ENCODE data around the gene ALDH2.
"Not testable (repeated sequence)": the region's sequence is repeated elsewhere in the genome, so short reads cannot be mapped to it uniquely, and the experiment has no call there.

The ALDH2 gene

DNA sequence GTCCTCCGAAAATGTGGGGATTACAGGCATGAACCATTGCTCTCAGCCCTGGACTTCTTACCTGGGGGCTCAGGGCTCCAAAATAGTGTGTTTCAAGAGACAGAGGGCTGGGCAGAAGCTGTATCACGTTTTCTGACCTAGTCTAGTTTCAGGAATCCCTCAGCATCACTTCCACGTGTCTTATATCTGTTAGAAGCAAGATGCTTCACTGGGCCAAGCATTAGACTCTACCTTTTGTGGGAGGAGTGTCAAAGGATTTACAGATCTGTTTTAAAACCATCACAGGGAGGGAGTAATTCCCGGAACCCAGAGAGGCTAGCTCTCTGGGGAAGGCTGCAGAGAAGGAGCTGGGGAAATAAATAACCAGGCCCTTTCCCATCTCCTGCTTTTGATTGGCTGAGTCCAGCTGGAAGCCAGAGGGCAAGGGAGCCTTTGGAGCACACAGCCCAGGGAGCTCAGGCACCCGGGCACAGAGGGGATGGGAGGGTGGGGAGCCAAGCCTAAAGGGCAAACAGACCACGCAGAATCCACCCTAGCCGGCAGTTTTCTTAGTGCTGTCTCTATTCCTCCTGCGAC, 33.3 kb upstream of the ALDH2 start:
- no peaks in the 10 kb centered on the region for H3K9me3 ChIP-seq
- TF ChIP-seq, protein P1, sequence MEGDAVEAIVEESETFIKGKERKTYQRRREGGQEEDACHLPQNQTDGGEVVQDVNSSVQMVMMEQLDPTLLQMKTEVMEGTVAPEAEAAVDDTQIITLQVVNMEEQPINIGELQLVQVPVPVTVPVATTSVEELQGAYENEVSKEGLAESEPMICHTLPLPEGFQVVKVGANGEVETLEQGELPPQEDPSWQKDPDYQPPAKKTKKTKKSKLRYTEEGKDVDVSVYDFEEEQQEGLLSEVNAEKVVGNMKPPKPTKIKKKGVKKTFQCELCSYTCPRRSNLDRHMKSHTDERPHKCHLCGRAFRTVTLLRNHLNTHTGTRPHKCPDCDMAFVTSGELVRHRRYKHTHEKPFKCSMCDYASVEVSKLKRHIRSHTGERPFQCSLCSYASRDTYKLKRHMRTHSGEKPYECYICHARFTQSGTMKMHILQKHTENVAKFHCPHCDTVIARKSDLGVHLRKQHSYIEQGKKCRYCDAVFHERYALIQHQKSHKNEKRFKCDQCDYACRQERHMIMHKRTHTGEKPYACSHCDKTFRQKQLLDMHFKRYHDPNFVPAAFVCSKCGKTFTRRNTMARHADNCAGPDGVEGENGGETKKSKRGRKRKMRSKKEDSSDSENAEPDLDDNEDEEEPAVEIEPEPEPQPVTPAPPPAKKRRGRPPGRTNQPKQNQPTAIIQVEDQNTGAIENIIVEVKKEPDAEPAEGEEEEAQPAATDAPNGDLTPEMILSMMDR (IDR thresholded peaks at IDR 0.05; ENCODE audit: low read depth, low read length): no peak
- H3K36me3 ChIP-seq: peaks cover 6% of the 10 kb centered on the region; the same call in 1 of the 2 replicates
- no peaks in the 10 kb centered on the region for H3K27me3 ChIP-seq
- DNase-seq: no peak
- no peak overlapping the region for H3K4me3 ChIP-seq (ENCODE audit: low read depth, low read length)
- H3K4me1 ChIP-seq: peaks cover 7% of the 10 kb centered on the region

DNA sequence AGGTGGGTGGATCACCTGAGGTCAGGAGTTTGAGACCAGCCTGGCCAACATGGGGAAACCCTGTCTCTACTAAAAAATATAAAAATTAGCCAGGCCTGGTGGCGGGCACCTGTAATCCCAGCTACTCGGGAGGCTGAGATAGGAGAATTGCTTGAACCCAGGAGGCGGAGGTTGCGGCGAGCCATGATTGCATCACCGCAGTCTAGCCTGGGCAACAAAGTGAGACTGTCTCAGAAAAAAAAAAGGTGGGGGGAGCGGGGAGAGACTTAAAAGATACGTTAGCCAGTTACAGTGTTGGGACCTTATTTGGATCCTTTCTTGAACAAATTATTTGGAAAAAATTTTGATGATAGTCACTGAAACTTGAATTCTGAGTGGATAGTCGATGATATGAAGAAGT, 27.2 kb upstream of the ALDH2 start:
- DNase-seq; H3K4me3 ChIP-seq (ENCODE audit: low read depth, low read length); H3K36me3 ChIP-seq; H3K9me3 ChIP-seq; H3K27me3 ChIP-seq: not testable (repeated sequence)
- peaks cover 15% of the 10 kb centered on the region for H3K4me1 ChIP-seq

DNA sequence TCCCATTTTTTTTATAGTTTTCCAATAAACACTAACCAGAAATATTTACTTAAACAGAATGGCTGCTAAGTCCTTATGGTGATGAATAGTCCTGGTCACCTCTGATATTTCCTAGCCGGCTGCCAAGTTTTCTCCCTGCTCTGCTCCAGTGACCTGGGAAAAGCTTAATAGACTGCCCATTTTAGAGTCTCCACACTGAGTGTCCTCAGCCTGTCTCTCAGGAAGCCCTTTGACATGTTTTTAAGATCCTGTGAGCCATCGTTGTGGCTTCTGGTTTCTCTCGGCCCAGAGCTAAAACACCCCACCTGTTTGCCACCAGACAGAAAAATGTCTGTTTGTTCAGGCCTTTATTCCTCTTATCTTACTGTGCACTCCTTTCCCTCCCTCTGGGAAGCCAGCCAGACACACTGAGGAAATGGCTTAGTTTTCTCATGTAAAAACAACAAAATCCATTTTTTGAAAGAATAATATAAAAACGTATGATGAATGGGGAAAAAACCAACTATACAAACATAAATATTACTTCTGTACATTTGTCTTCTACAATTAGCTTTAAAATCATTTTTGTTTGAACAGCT, 25.4 kb upstream of the ALDH2 start:
- H3K4me1 ChIP-seq: peaks cover 15% of the 10 kb centered on the region
- DNase-seq: peak; percentile 54
- peaks cover 6% of the 10 kb centered on the region; the same call in 1 of the 2 replicates for H3K36me3 ChIP-seq
- TF ChIP-seq, protein P1 (IDR thresholded peaks at IDR 0.05; ENCODE audit: low read depth, low read length): no peak
- H3K9me3 ChIP-seq: no peaks in the 10 kb centered on the region
- no peak overlapping the region for H3K4me3 ChIP-seq (ENCODE audit: low read depth, low read length)
- no peaks in the 10 kb centered on the region for H3K27me3 ChIP-seq

- TF ChIP-seq, protein P1 (IDR thresholded peaks at IDR 0.05; ENCODE audit: low read depth, low read length): 0 out of 2 replicates have a peak, but pooled peaks have one; percentile 2
- Histone ChIP-seq H3K4me1 (peaks cover 33% of the 10 kb centered on the region), H3K9me3 (no peaks in the 10 kb centered on the region), H3K27me3 (no peaks in the 10 kb centered on the region), H3K4me3 (ENCODE audit: low read depth, low read length) (no peak overlapping the region), H3K36me3 (peaks cover 9% of the 10 kb centered on the region)
- DNase-seq: no peak
Measured at GRCh38 chr12:111745211-111745610, 21.5 kb upstream of the ALDH2 start.

GRCh38 chr12:111747333-111747732, 19.4 kb upstream of the ALDH2 start:
- Histone ChIP-seq H3K4me3 (ENCODE audit: low read depth, low read length) (no peak overlapping the region), H3K27me3 (no peaks in the 10 kb centered on the region), H3K9me3 (no peaks in the 10 kb centered on the region), H3K4me1 (peaks cover 18% of the 10 kb centered on the region), H3K36me3 (peaks cover 9% of the 10 kb centered on the region)
- TF ChIP-seq, protein P1 (IDR thresholded peaks at IDR 0.05; ENCODE audit: low read depth, low read length): no peak
- no peak for DNase-seq

DNA sequence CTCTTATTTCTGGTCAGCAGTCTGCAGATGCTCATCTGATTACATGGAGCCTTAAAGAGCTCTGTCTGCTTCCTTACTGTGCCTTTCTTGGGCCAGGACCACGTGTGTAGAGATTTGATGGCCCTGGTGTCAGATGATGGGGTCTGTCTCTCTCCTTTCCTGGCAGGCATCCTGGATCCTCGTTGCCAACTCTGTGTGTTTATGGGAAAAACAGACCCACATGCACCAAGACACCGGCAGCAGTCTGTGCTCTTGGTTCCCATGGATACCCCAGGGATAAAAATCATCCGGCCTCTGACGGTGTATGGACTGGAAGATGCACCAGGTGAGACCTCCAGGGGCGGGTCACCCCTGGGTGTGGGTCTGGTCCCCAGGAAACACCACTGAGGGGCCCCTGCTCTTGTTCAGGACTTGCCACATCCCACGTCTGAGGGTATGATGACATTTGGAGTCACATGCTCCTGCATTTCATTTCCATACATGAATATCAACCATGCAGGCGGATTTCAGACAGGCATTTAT, 18.5 kb upstream of the ALDH2 start:
- peaks cover 9% of the 10 kb centered on the region for H3K36me3 ChIP-seq
- DNase-seq: peak; percentile 68
- no peaks in the 10 kb centered on the region for H3K27me3 ChIP-seq
- no peaks in the 10 kb centered on the region for H3K9me3 ChIP-seq
- TF ChIP-seq, protein P1 (IDR thresholded peaks at IDR 0.05; ENCODE audit: low read depth, low read length): no peak
- H3K4me3 ChIP-seq (ENCODE audit: low read depth, low read length): no peak overlapping the region
- H3K4me1 ChIP-seq: peaks cover 18% of the 10 kb centered on the region

Measured in BE2C (cell line).